Measurements from ENCODE around the gene ANAPC5.

Gene ANAPC5

DNA sequence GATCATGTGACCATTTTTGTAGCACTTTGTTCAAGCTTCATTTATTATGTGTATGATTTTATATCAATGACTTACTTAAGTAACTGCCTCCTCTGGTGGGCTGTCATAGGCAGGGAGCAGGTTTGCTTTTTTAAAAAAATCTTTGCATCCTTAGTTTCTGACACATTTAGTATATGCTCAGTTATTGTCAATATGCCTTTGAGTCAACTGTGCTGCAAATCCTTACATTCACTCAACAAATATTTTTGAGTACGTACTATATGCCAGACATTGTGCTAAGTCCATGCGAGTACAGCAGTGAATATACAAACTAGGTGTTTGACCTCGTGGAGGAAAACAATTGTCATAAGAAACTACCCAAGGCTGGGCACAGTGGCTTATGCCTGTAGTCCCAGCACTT, 4.4 kb upstream of the ANAPC5 start:
- H3K4me1 ChIP-seq (ENCODE audit: control insufficient read depth, low read length) = peaks cover 5% of the 10 kb centered on the region
- H3K79me2 ChIP-seq (ENCODE audit: control insufficient read depth, low read length) = peaks cover 6% of the 10 kb centered on the region
- H3K9me3 ChIP-seq (ENCODE audit: control insufficient read depth, insufficient read depth, low read length) = no peaks in the 10 kb centered on the region
- no peak for TF ChIP-seq EZH2phosphoT487 (IDR thresholded peaks at IDR 0.05; ENCODE audit: borderline replicate concordance, low read length)
- TF ChIP-seq, protein P1, sequence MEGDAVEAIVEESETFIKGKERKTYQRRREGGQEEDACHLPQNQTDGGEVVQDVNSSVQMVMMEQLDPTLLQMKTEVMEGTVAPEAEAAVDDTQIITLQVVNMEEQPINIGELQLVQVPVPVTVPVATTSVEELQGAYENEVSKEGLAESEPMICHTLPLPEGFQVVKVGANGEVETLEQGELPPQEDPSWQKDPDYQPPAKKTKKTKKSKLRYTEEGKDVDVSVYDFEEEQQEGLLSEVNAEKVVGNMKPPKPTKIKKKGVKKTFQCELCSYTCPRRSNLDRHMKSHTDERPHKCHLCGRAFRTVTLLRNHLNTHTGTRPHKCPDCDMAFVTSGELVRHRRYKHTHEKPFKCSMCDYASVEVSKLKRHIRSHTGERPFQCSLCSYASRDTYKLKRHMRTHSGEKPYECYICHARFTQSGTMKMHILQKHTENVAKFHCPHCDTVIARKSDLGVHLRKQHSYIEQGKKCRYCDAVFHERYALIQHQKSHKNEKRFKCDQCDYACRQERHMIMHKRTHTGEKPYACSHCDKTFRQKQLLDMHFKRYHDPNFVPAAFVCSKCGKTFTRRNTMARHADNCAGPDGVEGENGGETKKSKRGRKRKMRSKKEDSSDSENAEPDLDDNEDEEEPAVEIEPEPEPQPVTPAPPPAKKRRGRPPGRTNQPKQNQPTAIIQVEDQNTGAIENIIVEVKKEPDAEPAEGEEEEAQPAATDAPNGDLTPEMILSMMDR (IDR thresholded peaks at IDR 0.05; ENCODE audit: low read depth, low read length, poor library complexity, severe bottlenecking) = no peak
- H3K4me2 ChIP-seq (ENCODE audit: low read length) = no peak overlapping the region
- no peaks in the 10 kb centered on the region for H3K9me2 ChIP-seq (replicated peaks; ENCODE audit: control insufficient read depth, low read length)
- H3F3A ChIP-seq (ENCODE audit: control insufficient read depth, insufficient read depth) = peaks cover 4% of the 10 kb centered on the region; the same call in 1 of the 2 replicates
- peaks cover 2% of the 10 kb centered on the region; the same call in 1 of the 2 replicates for H3K36me3 ChIP-seq (ENCODE audit: control insufficient read depth, low read length)
- H4K20me1 ChIP-seq (ENCODE audit: control insufficient read depth, insufficient read depth, low read depth, low read length) = no peaks in the 10 kb centered on the region
- no peak overlapping the region for H3K4me3 ChIP-seq (ENCODE audit: low read length)
- no peak overlapping the region for H3K27ac ChIP-seq (ENCODE audit: low read depth, low read length)
- H3K27me3 ChIP-seq (ENCODE audit: control insufficient read depth, low read length) = 0 out of 2 replicates have a peak, but pooled peaks cover 2% of the 10 kb centered on the region

DNA sequence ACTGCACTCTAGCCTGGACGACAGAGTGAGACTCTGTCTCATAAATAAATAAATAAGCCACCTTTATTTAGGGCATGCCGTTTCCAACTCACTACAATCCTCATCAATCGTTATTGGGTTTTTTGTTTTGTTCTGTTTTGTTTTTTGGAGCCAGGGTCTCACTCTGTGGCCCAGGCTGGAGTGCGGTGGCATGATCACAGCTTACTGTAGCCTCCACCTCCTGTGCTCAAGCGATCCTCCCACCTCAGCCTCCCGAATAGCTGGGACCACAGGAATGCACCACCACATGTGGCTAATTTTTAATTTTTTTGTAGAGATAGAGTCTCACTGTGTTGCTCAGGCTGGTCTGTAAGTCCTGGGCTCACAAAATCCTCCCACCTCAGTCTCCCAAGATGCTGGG, 3.6 kb upstream of the ANAPC5 start:
- no peak overlapping the region for H3K4me3 ChIP-seq (ENCODE audit: low read length)
- TF ChIP-seq, protein P1 (IDR thresholded peaks at IDR 0.05; ENCODE audit: low read depth, low read length, poor library complexity, severe bottlenecking) = no peak
- TF ChIP-seq EZH2phosphoT487 (IDR thresholded peaks at IDR 0.05; ENCODE audit: borderline replicate concordance, low read length) = no peak
- H3K4me1 ChIP-seq (ENCODE audit: control insufficient read depth, low read length) = peaks cover 9% of the 10 kb centered on the region
- H3K27ac ChIP-seq (ENCODE audit: low read depth, low read length) = no peak overlapping the region
- no peaks in the 10 kb centered on the region for H3K9me3 ChIP-seq (ENCODE audit: control insufficient read depth, insufficient read depth, low read length)
- H4K20me1 ChIP-seq (ENCODE audit: control insufficient read depth, insufficient read depth, low read depth, low read length) = peaks cover 3% of the 10 kb centered on the region; the same call in 1 of the 2 replicates
- no peaks in the 10 kb centered on the region for H3K9me2 ChIP-seq (replicated peaks; ENCODE audit: control insufficient read depth, low read length)
- H3K79me2 ChIP-seq (ENCODE audit: control insufficient read depth, low read length) = peaks cover 14% of the 10 kb centered on the region
- H3K27me3 ChIP-seq (ENCODE audit: control insufficient read depth, low read length) = 0 out of 2 replicates have a peak, but pooled peaks cover 2% of the 10 kb centered on the region
- H3F3A ChIP-seq (ENCODE audit: control insufficient read depth, insufficient read depth) = peaks cover 4% of the 10 kb centered on the region; the same call in 1 of the 2 replicates
- H3K4me2 ChIP-seq (ENCODE audit: low read length) = no peak overlapping the region
- peaks cover 5% of the 10 kb centered on the region for H3K36me3 ChIP-seq (ENCODE audit: control insufficient read depth, low read length)

DNA sequence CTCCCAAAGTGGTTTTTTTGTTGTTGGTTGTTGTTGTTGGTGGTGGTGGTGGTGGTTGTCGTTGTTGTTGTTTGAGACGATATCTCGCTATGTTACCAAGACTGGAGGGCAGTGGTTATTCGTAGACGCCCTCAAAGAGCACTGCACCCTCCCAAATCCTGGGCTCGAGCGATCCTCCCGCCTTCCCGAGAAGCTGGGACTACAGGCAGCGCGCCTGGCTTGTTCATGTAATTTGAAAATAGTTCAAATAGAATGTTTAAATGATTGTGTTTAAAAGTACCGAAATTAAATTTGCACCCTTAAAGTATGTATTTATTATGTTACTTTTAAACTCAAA, 439 bp upstream of the ANAPC5 start:
- Histone ChIP-seq H4K20me1 (ENCODE audit: control insufficient read depth, insufficient read depth, low read depth, low read length) (peaks cover 6% of the 10 kb centered on the region; the same call in 1 of the 2 replicates), H3F3A (ENCODE audit: control insufficient read depth, insufficient read depth) (peaks cover 8% of the 10 kb centered on the region; the same call in 1 of the 2 replicates), H3K36me3 (ENCODE audit: control insufficient read depth, low read length) (peaks cover 16% of the 10 kb centered on the region), H3K9me3 (ENCODE audit: control insufficient read depth, insufficient read depth, low read length) (no peaks in the 10 kb centered on the region), H3K79me2 (ENCODE audit: control insufficient read depth, low read length) (peaks cover 46% of the 10 kb centered on the region), H3K4me3 (ENCODE audit: low read length) (peak overlapping the region; percentile 78), H3K4me1 (ENCODE audit: control insufficient read depth, low read length) (peaks cover 32% of the 10 kb centered on the region), H3K4me2 (ENCODE audit: low read length) (peak overlapping the region; percentile 79), H3K27ac (ENCODE audit: low read depth, low read length) (no peak overlapping the region), H3K9me2 (replicated peaks; ENCODE audit: control insufficient read depth, low read length) (no peaks in the 10 kb centered on the region), H3K27me3 (ENCODE audit: control insufficient read depth, low read length) (0 out of 2 replicates have a peak, but pooled peaks cover 2% of the 10 kb centered on the region)
- TF ChIP-seq EZH2phosphoT487 (IDR thresholded peaks at IDR 0.05; ENCODE audit: borderline replicate concordance, low read length) = no peak
- TF ChIP-seq, protein P1 (IDR thresholded peaks at IDR 0.05; ENCODE audit: low read depth, low read length, poor library complexity, severe bottlenecking) = no peak

Measured in DOHH2 (cell line).